Endodermal cell (in vitro differentiated cells): ENCODE data around the gene P4HB. TPM values are rescaled to one million over a fixed set of nuclear protein-coding genes. Genes with fewer than 3 reads are reported as not detected.
A peak's percentile ranks its signal among the peaks of the same experiment; 100 is the strongest.

Experiments used
- DNase-seq: peaks from one replicate; pipeline ENCODE4 v3.0.0-alpha.2; 2017
- H3K27ac ChIP-seq: 2 replicates; pipeline ENCODE4 v1.5.1; 2013; ENCODE audit warnings: mild to moderate bottlenecking, low read depth, low read length, moderate library complexity
- H3K27me3 ChIP-seq: 2 replicates; pipeline ENCODE4 v1.6.1; 2013; ENCODE audit warnings: mild to moderate bottlenecking, low read length, moderate library complexity; ENCODE audit not compliant: insufficient read depth, control insufficient read depth, poor library complexity, severe bottlenecking
- H3K36me3 ChIP-seq: 2 replicates; pipeline ENCODE4 v1.7.0; 2013; ENCODE audit warnings: mild to moderate bottlenecking, low read length, moderate library complexity; ENCODE audit not compliant: control insufficient read depth, insufficient read depth
- H3K4me1 ChIP-seq: one replicate; pipeline ENCODE4 v1.7.0; 2013; ENCODE audit warnings: low read length; ENCODE audit not compliant: control insufficient read depth, insufficient read depth
- H3K4me3 ChIP-seq: 2 replicates; pipeline ENCODE4 v1.5.1; 2013; ENCODE audit warnings: mild to moderate bottlenecking, low read length, moderate library complexity
- H3K9ac ChIP-seq: 2 replicates; pipeline ENCODE4 v1.6.1; 2013; ENCODE audit warnings: mild to moderate bottlenecking, low read length, moderate library complexity; ENCODE audit not compliant: poor library complexity, severe bottlenecking; ENCODE audit errors: extremely low read depth
- H3K9me3 ChIP-seq: 2 replicates; pipeline ENCODE4 v1.6.1; 2013; ENCODE audit warnings: mild to moderate bottlenecking, low read length, moderate library complexity; ENCODE audit not compliant: control insufficient read depth
- H3K27ac Mint-ChIP-seq: 2 replicates; pipeline ENCODE4 v1.8.0; 2020; ENCODE audit warnings: mixed read lengths
- H3K27me3 Mint-ChIP-seq: 2 replicates; pipeline ENCODE4 v1.8.0; 2021; ENCODE audit warnings: mild to moderate bottlenecking, mixed read lengths; ENCODE audit not compliant: insufficient read depth
- H3K36me3 Mint-ChIP-seq: 2 replicates; pipeline ENCODE4 v1.8.0; 2020; ENCODE audit warnings: low read depth, mixed read lengths
- H3K4me1 Mint-ChIP-seq: 2 replicates; pipeline ENCODE4 v1.8.0; 2020; ENCODE audit warnings: mixed read lengths
- H3K4me3 Mint-ChIP-seq: 2 replicates; pipeline ENCODE4 v1.8.0; 2020; ENCODE audit warnings: mild to moderate bottlenecking, moderate library complexity, mixed read lengths
- H3K9me3 Mint-ChIP-seq: 2 replicates; pipeline ENCODE4 v1.8.0; 2020; ENCODE audit warnings: mild to moderate bottlenecking, mixed read lengths
- WGBS, 2 experiments: methylation state at CpG; one replicate each; pipeline versions ENCODE4 v1.1.5 to v1.1.7; 2013; ENCODE audit warnings: missing lambda C conversion rate in 2 of 2, mixed read lengths in 1 of 2; ENCODE audit not compliant: insufficient coverage in 1 of 2, insufficient read length in 1 of 2; 5-methylcytosine and 5-hydroxymethylcytosine counted together
- total RNA-seq, 2 donors: library from RNA; stranded (reverse); fragmentation: NEBNext Ultra II Directional in 1 of 2; extraction: Animal tissue kit (Norgen Biotek cat#: 25700) in 1 of 2; gene quantifications; 2 replicates in 1 of 2; 3 replicates in 1 of 2; pipeline ENCODE4 v1.2.1, GENCODE V29; 2021
- TF ChIP-seq, protein P1 (sequence below): fragments of 200-600 bp; sonication (generic); conservative IDR thresholded peaks from 2 replicates; pipeline ENCODE4 v1.5.0; 2021; ENCODE audit warnings: antibody characterized with exemption, mild to moderate bottlenecking

Gene P4HB
- total RNA-seq, 2 donors from 2014 or later = 493 to 535 TPM

DNA sequence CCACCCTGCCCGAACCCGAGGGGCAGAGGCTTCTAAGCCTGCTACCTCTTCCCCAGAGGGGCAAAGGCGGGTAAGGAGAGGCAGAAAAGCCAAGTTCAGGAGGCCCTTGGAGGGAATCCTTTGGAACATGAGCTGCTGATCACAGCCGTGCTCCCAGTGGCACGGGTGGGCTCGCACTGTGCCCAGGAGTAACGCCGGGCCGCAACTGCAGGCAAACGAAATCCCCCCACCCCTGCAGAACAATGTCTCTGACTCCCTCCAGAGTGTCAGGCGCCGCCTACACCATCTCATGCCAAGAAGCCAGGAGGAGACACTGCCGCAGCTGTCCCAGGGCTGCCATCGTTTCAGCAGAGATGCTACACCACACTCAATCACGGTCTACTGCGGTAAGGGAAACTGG lies 8.9 kb downstream of the P4HB start:
- Histone ChIP-seq H3K9ac (no peak overlapping the region), H3K4me1 (no peaks in the 10 kb centered on the region), H3K27me3 (no peaks in the 10 kb centered on the region), H3K27ac (no peak overlapping the region), H3K9me3 (no peaks in the 10 kb centered on the region), H3K36me3 (peaks cover 82% of the 10 kb centered on the region), H3K4me3 (no peak overlapping the region)
- H3K9me3 Mint-ChIP-seq = no peaks in the 10 kb centered on the region
- WGBS, 2 experiments = 95 to 97% methylated on average over 16 of the region's 16 CpGs
- peaks cover 62% of the 10 kb centered on the region for H3K36me3 Mint-ChIP-seq
- no peaks in the 10 kb centered on the region for H3K4me1 Mint-ChIP-seq
- H3K27ac Mint-ChIP-seq = no peak overlapping the region
- TF ChIP-seq, protein P1, sequence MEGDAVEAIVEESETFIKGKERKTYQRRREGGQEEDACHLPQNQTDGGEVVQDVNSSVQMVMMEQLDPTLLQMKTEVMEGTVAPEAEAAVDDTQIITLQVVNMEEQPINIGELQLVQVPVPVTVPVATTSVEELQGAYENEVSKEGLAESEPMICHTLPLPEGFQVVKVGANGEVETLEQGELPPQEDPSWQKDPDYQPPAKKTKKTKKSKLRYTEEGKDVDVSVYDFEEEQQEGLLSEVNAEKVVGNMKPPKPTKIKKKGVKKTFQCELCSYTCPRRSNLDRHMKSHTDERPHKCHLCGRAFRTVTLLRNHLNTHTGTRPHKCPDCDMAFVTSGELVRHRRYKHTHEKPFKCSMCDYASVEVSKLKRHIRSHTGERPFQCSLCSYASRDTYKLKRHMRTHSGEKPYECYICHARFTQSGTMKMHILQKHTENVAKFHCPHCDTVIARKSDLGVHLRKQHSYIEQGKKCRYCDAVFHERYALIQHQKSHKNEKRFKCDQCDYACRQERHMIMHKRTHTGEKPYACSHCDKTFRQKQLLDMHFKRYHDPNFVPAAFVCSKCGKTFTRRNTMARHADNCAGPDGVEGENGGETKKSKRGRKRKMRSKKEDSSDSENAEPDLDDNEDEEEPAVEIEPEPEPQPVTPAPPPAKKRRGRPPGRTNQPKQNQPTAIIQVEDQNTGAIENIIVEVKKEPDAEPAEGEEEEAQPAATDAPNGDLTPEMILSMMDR = no peak
- no peak for DNase-seq
- H3K4me3 Mint-ChIP-seq = no peak overlapping the region
- H3K27me3 Mint-ChIP-seq = no peaks in the 10 kb centered on the region

DNA sequence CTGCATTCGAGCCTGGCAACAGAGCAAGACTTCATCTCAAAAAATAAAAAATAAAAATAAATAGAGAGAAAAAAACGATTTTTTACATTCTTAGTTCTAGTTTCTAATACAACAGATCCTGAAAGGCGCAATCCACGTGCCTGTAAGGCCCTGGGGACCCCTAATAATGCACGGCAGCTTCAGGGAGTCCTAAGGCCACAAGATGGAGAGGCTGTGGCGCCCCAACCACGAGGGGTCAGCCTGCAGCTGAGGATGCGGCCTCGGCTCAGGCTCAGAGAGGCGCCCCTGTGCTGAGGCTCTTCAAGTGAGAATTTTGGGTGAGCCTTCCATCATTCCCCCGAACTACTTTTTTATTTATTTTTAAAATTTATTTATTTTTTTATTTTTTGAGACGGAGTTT lies 10.9 kb downstream of the P4HB start:
- H3K4me3 Mint-ChIP-seq = no peak overlapping the region
- Histone ChIP-seq H3K9me3 (no peaks in the 10 kb centered on the region), H3K4me1 (no peaks in the 10 kb centered on the region), H3K27me3 (no peaks in the 10 kb centered on the region), H3K36me3 (peaks cover 82% of the 10 kb centered on the region), H3K27ac (no peak overlapping the region), H3K4me3 (no peak overlapping the region), H3K9ac (no peak overlapping the region)
- TF ChIP-seq, protein P1 = no peak
- WGBS, 2 experiments = 95% methylated on average over 10 of the region's 12 CpGs; no CpG with 5 or more reads in 1 of the 2 experiments
- H3K36me3 Mint-ChIP-seq = peaks cover 61% of the 10 kb centered on the region
- DNase-seq = no peak
- no peaks in the 10 kb centered on the region for H3K27me3 Mint-ChIP-seq
- no peak overlapping the region for H3K27ac Mint-ChIP-seq
- no peaks in the 10 kb centered on the region for H3K9me3 Mint-ChIP-seq
- no peaks in the 10 kb centered on the region for H3K4me1 Mint-ChIP-seq

DNA sequence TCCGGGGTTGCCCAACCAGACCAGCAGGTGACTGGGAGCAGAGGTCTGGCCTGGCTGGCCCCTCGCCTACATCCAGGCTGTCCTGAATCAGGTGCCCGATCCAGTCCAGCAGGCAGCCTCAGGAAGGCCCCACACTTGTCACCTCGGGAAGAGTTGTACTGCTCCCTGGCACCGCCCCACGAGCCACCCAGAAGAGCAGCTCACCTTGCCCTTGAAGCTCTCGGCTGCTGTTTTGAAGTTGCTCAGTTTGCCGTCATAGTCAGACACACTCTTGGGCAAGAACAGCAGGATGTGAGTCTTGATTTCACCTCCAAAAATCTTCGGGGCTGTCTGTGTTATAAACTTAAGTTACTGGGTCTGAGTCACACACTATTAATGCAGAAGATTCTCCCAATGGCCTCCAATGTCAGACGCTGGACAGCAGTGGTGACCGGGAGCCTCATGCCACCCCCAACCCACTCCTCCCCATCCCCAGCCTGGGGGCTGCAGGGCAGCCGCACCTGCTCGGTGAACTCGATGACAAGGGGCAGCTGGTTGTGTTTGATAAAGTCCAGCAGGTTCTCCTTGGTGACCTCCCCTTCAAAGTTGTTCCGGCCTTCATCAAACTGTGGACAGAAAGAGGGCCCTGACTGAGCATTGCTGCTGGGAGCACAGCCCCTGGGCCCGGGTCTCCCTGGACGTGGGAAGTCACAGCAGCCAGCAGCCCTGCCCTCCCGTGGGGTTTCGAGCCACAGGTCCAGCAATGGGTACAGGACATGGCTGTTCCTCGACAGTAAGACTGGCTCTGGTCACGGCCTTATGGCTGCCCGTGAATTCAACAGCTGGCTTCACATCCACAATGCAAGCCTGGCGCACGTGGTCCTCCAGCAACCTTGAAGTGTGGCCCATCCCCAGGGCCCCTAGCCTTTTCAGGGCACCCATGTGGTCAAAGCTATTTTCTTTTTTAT lies 13.3 kb downstream of the P4HB start:
- Mint-ChIP-seq H3K4me1 (no peaks in the 10 kb centered on the region), H3K27ac (peak overlapping the region; percentile 21), H3K27me3 (no peaks in the 10 kb centered on the region), H3K9me3 (no peaks in the 10 kb centered on the region), H3K4me3 (no peak overlapping the region), H3K36me3 (peaks cover 56% of the 10 kb centered on the region)
- TF ChIP-seq, protein P1 = no peak
- H3K4me1 ChIP-seq = no peaks in the 10 kb centered on the region
- peaks cover 79% of the 10 kb centered on the region for H3K36me3 ChIP-seq
- no peak overlapping the region for H3K27ac ChIP-seq
- H3K9ac ChIP-seq = no peak overlapping the region
- no peaks in the 10 kb centered on the region for H3K27me3 ChIP-seq
- WGBS, 2 experiments = 93 to 94% methylated on average over 19 to 24 of the region's 24 CpGs
- no peaks in the 10 kb centered on the region for H3K9me3 ChIP-seq
- no peak overlapping the region for H3K4me3 ChIP-seq
- DNase-seq = no peak
